HG03432 (cell line): ENCODE data around the gene WNT8A.

ENCODE experiments used
- ATAC-seq: cut with Tn5 transposase; IDR thresholded peaks from one replicate; pipeline ENCODE4 v1.9.1; 2021; ENCODE audit warnings: mild to moderate bottlenecking, moderate library complexity; ENCODE audit not compliant: unreplicated experiment

The WNT8A gene

GRCh38 chr5:138082033-138082432 lies 1.8 kb upstream of the WNT8A start:
- ATAC-seq: no peak

- ATAC-seq: no peak
These were observed 7.9 kb downstream of the WNT8A start for GRCh38 chr5:138091685-138092084.

- no peak for ATAC-seq
These were observed 8.5 kb downstream of the WNT8A start for GRCh38 chr5:138092301-138092700.

- no peak for ATAC-seq
These were observed 9.2 kb downstream of the WNT8A start for GRCh38 chr5:138093036-138093435.

GRCh38 chr5:138095100-138095907 lies 11.5 kb downstream of the WNT8A start:
- no peak for ATAC-seq

DNA sequence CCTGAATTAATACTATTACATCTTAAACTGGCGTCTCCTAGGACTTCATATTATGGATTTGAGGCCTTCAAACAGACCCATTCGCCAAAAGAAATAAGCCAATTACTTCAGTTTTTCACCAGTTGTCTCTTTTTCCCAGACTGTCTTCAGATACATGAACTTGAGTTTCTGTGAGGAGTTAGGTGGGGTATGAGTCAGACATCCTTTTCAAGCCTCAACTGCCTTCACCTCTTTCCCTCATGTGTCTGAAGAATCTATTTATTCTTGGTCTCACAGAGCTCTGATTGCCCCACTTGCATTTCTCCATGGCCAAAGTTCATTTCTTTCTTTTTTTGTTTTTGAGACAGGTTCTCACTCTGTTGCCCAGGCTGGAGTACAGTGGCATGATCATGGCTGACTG lies 12.5 kb downstream of the WNT8A start:
- no peak for ATAC-seq

- ATAC-seq: no peak
These were observed 13.4 kb downstream of the WNT8A start for GRCh38 chr5:138096997-138097828.

DNA sequence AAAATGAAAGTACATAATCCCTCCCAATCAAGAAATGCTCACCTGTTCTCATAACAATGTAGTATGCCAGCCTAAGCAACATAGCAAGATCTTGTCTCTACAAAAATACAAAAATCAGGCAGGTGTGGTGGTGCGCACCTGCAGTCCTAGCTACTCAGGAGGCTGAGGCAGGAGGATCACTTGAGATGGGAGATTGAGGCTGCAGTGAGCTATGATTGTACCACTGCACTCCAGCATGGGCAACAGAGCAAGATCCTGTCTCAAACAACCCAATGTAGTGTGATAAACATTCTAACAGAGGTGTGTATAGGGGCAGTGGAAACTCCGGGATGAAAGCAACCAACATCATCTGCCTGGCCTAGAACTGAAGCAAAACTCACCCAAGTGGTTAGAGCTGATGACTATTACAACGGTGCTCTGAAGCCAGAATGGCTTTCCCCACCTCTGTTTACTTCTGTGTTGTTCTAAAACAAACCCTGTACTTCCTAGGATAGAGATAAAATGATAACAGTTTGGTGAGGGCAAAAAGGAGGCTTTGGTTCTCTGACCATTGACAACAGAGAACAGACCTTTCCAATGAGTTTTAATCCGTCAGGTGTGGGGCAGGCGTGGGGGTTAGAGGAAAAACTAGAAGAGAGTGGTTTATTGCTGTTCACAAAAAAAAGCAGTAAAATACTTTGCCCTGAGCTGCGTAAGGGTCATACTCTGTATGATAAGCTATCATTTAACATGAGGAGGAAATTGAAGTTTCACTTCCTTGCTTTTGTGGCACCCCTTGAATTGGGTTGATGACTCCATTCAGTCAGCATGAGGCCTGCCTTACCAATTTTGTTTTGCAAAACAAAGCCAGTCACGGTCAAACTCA lies 18.9 kb downstream of the WNT8A start:
- no peak for ATAC-seq

- no peak for ATAC-seq
These were observed 19.4 kb downstream of the WNT8A start for GRCh38 chr5:138103319-138103637.

- ATAC-seq: no peak
These were observed 21.9 kb downstream of the WNT8A start for GRCh38 chr5:138105709-138106108.

- ATAC-seq: no peak
These were observed 23.4 kb downstream of the WNT8A start for GRCh38 chr5:138107213-138107612.

GRCh38 chr5:138109463-138110265 lies 25.8 kb downstream of the WNT8A start:
- no peak for ATAC-seq

DNA sequence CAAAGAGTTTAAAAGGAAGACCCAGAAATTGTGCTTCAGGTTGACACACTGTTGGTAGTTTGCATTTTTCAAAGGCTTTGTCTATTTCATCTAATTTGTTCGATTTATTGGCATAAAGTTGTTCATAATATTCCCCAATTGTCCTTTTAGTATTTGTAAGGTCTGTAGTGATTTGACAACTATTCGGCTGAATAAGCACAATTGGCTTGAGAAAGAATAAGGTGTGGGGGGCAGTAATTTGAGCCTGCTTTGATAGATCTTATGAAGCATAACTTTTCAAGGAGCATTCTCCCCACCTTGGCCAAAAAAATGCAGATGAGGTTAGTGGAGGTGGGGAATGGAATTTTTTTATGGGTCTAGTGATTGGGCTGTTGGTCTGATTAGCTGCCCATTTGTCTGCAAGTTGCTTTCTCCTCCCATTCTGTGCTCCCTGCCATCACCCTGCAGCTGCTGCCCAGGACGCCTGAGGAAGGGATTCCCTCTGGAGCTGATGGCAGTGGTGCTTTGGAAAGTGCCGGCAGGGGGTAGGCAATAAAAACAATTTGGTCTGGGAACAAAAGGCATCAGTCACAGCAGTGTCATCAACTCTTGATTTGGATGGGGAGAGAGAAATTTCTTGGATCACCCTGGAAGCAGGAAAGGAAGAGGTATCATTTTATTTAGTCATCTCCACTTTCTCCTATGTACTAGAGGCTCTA lies 26.6 kb downstream of the WNT8A start:
- no peak for ATAC-seq

- ATAC-seq: no peak
These were observed 27.3 kb downstream of the WNT8A start for GRCh38 chr5:138111181-138111580.

GRCh38 chr5:138111937-138112336 lies 28.1 kb downstream of the WNT8A start:
- no peak for ATAC-seq

GRCh38 chr5:138115254-138115653 lies 31.4 kb downstream of the WNT8A start:
- ATAC-seq: no peak

GRCh38 chr5:138128334-138128733 lies 44.5 kb downstream of the WNT8A start:
- no peak for ATAC-seq

DNA sequence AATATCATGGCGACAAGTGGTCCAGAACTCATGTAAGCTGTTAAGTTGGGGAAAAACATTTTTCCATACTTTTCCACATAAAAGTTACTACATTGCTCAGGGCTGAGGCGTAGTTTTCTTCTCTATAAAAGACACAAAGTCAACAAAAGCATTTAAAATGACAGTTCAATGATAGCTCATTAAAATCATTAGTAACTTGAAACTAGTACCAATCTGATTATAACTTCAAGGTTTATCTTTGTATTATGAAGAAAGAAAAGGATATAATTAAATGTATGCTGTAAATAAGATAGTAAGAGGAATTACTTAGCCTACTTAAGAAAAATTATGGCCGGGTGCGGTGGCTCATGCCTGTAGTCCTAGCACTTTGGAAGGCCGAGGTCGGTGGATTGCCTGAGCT lies 45.5 kb downstream of the WNT8A start:
- no peak for ATAC-seq

DNA sequence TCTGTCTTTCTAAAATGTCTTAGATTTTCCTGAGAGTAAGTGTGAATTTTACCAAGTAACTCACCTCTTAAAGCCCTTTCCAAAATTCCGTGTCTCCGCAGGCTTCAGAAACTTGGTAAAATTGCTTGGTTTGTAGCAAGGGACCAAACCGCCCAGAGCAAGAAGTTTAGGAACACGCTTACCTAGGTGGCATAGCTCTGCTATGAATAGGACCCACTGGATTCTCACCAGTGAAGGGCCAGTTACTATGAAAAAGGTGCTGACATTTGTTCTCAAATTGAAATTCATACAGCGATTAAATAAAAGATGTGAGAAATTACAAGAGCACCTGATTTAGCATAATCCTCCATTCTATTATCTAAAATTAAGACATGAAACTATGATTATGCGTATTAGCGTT lies 48.7 kb downstream of the WNT8A start:
- ATAC-seq: no peak
